Activated CD8-positive, alpha-beta T cell treated with anti-CD3 and anti-CD28 coated beads, Interleukin-2, amount 10 ng/mL, durations not matched to agents 7 days and 5 days (primary cell): ENCODE data around the gene HIPK2. TPM values are rescaled to one million over a fixed set of nuclear protein-coding genes. Genes with fewer than 3 reads are reported as not detected.

Experiments
- ATAC-seq: fragments of 150-1000 bp; cut with Tn5 transposase; one replicate; pipeline ENCODE4 v1.10.0; 2021; ENCODE audit warnings: moderate library complexity
- CTCF ChIA-PET: fragments of 350-600 bp; sonication (Branson Sonifier 250); formaldehyde crosslinking; loops from one replicate; lab custom pipeline; 2021; ENCODE audit warnings: antibody characterized with exemption; lab: Charles Lee
- POLR2A ChIA-PET: fragments of 350-600 bp; sonication (Branson Sonifier 250); formaldehyde crosslinking; loops from one replicate; lab custom pipeline; 2021; ENCODE audit warnings: antibody characterized with exemption; lab: Charles Lee
- DNase-seq: peaks from one replicate; pipeline ENCODE4 v3.0.0-alpha.2; 2020
- H3K27ac Mint-ChIP-seq: one replicate; pipeline ENCODE4 v1.8.0; 2021; ENCODE audit warnings: mild to moderate bottlenecking, mixed read lengths
- H3K27me3 Mint-ChIP-seq: one replicate; pipeline ENCODE4 v1.8.0; 2021; ENCODE audit warnings: low read depth, mixed read lengths
- H3K36me3 Mint-ChIP-seq: one replicate; pipeline ENCODE4 v1.8.0; 2021; ENCODE audit warnings: low read depth, mixed read lengths
- H3K4me1 Mint-ChIP-seq: one replicate; pipeline ENCODE4 v1.8.0; 2021; ENCODE audit warnings: low read depth, mixed read lengths
- H3K4me3 Mint-ChIP-seq: one replicate; pipeline ENCODE4 v1.8.0; 2021; ENCODE audit warnings: mild to moderate bottlenecking, mixed read lengths
- H3K9me3 Mint-ChIP-seq: one replicate; pipeline ENCODE4 v1.8.0; 2022; ENCODE audit warnings: mixed read lengths; ENCODE audit not compliant: insufficient read depth
- total RNA-seq, 2 experiments: library from RNA; stranded (reverse); gene quantifications; one replicate each; pipeline ENCODE4 v1.2.3, GENCODE V29; 2021

Gene HIPK2
- total RNA-seq, 2 experiments from 2014 or later, result 17.0 to 17.2 TPM

DNA sequence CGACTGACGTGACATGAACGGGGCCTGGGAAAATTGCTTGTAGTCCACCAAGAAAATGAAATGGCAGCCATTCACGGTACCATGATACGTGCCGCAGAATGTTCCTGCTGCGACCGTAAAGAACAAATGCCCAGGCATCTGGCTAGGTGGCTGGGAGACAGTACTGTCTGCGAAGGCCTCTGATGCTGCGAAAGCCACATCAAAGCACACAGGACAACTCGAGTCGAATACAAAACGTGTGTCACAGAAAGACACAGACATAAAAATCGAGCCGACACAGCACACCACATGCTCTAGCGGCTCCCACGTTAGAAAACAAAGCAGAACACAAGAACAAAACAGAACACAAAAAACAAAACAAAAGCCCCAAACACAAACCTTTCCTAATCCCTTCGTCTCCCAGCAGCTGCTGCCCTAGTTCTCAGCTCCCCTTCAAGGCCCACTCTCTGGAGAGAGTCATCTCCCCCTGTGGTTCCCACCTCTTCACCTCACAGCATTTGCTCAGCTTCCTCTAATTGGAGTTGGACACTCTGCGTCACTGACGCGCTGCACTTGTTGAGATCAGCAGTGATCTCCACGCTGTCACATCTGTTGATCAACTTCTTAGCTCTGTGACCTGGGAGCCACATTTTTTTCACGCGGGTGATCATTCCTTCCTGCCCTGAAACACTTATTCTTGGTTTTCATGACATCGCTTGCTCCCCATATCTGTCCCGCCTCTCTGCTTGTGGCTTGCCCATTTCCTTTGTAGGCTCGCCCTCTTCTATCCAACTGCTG, 142.1 kb downstream of the HIPK2 start:
- Mint-ChIP-seq H3K27me3 (no peaks in the 10 kb centered on the region), H3K4me3 (peak overlapping the region; percentile 45), H3K27ac (peak overlapping the region; percentile 87), H3K36me3 (peaks cover 24% of the 10 kb centered on the region), H3K4me1 (peaks cover 32% of the 10 kb centered on the region), H3K9me3 (no peaks in the 10 kb centered on the region)
- POLR2A ChIA-PET, result no interaction called here
- CTCF ChIA-PET, result interaction anchor here (0.7 to 2.8 kb wide), 5 partner anchors 8 to 34 kb away, joined by 3 to 34 read pairs (median 4); no protein-coding TSS in a partner anchor
- ATAC-seq (peak; percentile 83), DNase-seq (peak; percentile 67)

DNA sequence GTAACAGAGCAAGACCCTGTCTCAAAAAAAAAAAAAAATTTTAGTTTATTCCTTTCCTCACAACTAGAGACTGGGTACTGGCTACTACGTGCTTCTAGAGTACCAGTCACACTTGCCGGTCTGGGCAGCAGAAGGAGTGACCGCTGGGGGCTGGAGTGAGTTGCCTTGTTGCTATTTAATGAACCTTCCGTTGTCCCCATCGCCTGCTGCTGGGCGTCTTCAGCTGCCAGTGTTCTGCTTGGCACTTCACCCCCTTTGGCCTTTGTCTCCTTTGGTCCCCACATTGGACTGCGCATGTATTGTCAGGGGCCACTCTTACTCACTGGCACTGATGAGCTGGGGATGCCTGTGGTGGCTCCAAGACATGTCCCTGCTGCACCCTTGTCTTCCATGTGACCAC, 143.7 kb downstream of the HIPK2 start:
- Mint-ChIP-seq H3K4me1 (peaks cover 41% of the 10 kb centered on the region), H3K27ac (no peak overlapping the region), H3K4me3 (no peak overlapping the region), H3K36me3 (peaks cover 34% of the 10 kb centered on the region), H3K9me3 (no peaks in the 10 kb centered on the region), H3K27me3 (no peaks in the 10 kb centered on the region)
- ChIA-PET CTCF (no interaction called here), POLR2A (no interaction called here)
- DNase-seq, result no peak
- ATAC-seq, result no peak

DNA sequence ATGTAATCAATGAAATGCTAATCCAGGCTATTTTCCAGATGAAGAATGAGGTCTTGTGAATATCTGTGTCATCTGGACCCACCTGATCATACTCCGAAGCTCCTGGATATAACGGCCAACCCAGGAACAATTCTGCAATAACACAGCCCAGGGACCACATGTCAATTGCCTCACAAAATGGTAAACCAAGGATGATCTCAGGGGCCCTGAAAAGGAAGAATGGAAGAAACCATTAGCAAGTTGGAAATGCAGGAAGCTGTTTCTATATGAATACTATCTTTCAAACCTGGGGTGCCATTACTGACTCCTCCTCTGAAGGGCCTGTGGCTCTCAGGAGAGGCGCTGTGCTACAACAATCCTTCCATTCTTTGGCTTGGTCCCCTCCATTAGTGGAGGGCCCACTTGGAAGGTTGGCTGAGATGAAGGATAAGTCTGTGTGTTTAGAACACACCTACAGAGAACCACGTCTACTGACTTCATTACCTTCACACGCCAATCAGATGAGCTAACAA, 146.2 kb downstream of the HIPK2 start:
- CTCF ChIA-PET, result interaction anchor here (0.9 to 6.5 kb wide), 7 partner anchors 10 to 696 kb away, joined by 3 to 56 read pairs (median 9); no protein-coding TSS in a partner anchor
- DNase-seq (no peak), ATAC-seq (no peak)
- Mint-ChIP-seq H3K27me3 (no peaks in the 10 kb centered on the region), H3K27ac (no peak overlapping the region), H3K9me3 (no peaks in the 10 kb centered on the region), H3K36me3 (peaks cover 47% of the 10 kb centered on the region), H3K4me3 (no peak overlapping the region), H3K4me1 (peaks cover 57% of the 10 kb centered on the region)
- POLR2A ChIA-PET, result no interaction called here

DNA sequence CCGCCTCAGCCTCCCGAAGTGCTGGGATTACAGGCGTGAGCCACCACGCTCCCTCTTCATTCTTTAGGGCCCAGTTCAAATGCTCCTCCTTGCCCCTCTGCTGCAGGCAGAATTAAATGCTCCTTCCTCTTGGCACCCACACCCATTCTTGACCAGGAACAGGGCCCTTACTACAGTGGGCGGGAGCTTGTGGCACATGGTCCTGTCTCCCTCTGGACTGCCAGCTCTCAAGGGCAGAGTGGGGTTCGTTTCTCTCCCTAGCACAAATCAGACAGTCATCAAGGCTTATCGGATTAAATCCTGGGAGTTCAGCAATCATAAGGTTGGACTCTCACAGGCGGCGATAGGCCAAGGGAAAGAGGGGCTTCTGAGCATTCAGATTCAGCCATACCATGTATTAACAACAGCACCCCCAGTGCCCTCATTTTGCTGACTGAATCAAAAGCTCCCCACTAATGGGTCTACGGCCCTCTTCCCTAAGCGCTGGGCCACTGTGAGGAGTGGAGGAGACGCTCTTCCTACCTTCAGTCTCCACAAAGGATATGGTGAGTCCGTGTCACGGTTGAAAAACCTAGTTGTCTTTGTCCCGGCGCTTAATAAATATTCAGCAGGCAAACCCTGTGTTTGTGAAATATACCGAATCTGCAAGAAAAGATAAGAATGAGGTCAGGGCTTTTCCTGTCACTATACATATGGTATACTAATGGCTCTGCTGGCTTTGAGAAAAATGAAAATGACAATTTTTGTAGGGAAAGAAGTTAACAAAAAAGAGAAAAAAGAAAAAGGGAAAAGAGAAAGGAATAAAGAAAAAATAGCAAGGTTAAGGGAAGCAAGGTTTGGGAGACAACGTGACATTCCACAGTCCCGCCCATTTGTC, 146.9 kb downstream of the HIPK2 start:
- POLR2A ChIA-PET, result no interaction called here
- CTCF ChIA-PET, result interaction anchor here (0.9 to 6.5 kb wide), 5 partner anchors 11 to 697 kb away, joined by 3 to 56 read pairs (median 9); no protein-coding TSS in a partner anchor
- Mint-ChIP-seq H3K27me3 (no peaks in the 10 kb centered on the region), H3K4me1 (peaks cover 57% of the 10 kb centered on the region), H3K9me3 (no peaks in the 10 kb centered on the region), H3K4me3 (no peak overlapping the region), H3K36me3 (peaks cover 47% of the 10 kb centered on the region), H3K27ac (peak overlapping the region; percentile 72)
- DNase-seq, result no peak
- no peak for ATAC-seq

DNA sequence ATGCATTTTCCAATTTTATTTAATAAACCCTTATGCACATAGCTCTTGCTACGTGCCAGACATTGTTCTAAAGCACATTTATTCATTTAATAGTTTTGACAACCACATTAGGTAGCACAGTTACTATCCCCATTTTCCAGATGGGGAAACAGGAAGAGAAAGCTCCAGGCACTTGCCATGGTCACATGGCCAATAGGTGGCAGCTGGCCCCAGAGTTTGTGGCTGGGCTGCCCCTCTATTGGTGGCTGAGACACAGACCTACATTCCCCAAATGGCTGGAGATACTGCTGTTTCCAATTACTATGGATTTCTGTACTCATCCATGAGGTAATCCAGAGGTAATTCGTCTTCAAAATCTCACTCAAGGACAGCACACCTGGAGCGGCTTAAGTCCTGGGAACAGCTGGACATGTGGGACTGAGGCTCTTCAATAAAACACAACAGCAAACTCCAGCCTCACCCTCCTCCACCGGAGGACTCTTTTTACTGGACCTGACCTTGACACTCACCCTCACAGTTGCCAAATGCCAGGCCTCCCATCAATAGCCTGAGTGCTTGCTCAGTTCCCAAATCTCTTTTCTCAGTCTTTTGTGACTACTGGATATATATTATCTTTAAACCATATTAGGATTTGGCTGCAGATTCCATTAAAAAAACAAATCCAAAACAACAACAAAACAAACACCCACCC, 148.3 kb downstream of the HIPK2 start:
- ATAC-seq (no peak), DNase-seq (no peak)
- POLR2A ChIA-PET, result no interaction called here
- no peak overlapping the region for H3K4me3 Mint-ChIP-seq
- no peaks in the 10 kb centered on the region for H3K9me3 Mint-ChIP-seq
- no peak overlapping the region for H3K27ac Mint-ChIP-seq
- H3K4me1 Mint-ChIP-seq, result peaks cover 61% of the 10 kb centered on the region
- no peaks in the 10 kb centered on the region for H3K27me3 Mint-ChIP-seq
- CTCF ChIA-PET, result interaction anchor here (1.1 to 6.5 kb wide), 2 partner anchors 11 to 195 kb away, joined by 4 to 56 read pairs; no protein-coding TSS in a partner anchor
- peaks cover 51% of the 10 kb centered on the region for H3K36me3 Mint-ChIP-seq

DNA sequence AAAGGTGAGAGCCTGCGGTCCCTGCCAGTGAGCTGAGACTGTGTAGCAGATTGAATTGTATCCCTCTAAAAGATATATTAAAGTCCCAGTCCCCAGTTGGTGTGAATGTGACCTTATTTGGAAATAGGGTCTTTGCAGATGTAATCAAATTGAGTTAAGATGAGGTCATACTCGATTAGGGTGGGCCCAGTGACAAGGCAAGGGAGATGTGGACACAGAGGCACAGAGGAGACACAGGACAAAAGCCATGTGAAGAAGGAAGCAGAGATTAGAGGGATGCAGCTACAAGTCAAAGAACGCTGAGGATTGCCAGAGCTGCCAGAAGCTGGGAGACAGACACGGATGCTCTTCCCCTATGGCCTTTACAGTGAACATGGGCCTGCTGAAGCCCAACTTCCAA, 150.0 kb downstream of the HIPK2 start:
- POLR2A ChIA-PET, result no interaction called here
- peaks cover 67% of the 10 kb centered on the region for H3K4me1 Mint-ChIP-seq

DNA sequence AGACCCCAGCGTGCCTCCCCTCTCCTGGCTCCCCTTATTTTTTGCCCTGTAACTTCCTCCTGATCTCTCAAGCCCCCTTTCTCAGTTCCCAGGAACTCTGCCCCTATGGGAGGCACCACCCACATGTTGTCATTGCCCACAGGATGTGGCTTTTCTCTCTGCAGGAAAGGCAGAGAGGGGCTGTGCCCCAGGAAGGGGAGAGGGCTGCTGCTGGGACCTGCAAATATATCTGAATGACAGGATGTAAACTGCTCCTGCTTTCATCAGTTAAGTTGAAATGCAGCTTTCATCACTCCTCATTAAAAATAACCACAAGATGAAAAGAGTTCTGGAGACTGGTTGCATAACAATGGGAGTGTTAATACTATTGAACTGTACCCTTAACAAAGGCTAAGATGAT, 151.0 kb downstream of the HIPK2 start:
- H3K9me3 Mint-ChIP-seq, result no peaks in the 10 kb centered on the region
- ChIA-PET CTCF (interaction anchor here (1.2 to 2.1 kb wide), 4 partner anchors 9 to 25 kb away, joined by 3 to 7 read pairs (median 4); no protein-coding TSS in a partner anchor), POLR2A (no interaction called here)
- peak; percentile 63 for ATAC-seq
- H3K4me1 Mint-ChIP-seq, result peaks cover 69% of the 10 kb centered on the region
- peak overlapping the region; percentile 13 for H3K4me3 Mint-ChIP-seq
- H3K27me3 Mint-ChIP-seq, result no peaks in the 10 kb centered on the region
- DNase-seq, result peak; percentile 61
- peaks cover 59% of the 10 kb centered on the region for H3K36me3 Mint-ChIP-seq
- peak overlapping the region; percentile 89 for H3K27ac Mint-ChIP-seq

More for the DNA sequence above, 150.0 kb downstream of the HIPK2 start:
- Mint-ChIP-seq H3K27me3 (no peaks in the 10 kb centered on the region), H3K27ac (peak overlapping the region; percentile 89), H3K9me3 (no peaks in the 10 kb centered on the region), H3K4me3 (no peak overlapping the region), H3K36me3 (peaks cover 59% of the 10 kb centered on the region)
- ATAC-seq (no peak), DNase-seq (no peak)
- CTCF ChIA-PET, result interaction anchor here (1.1 to 6.5 kb wide), 5 partner anchors 8 to 128 kb away, joined by 4 to 56 read pairs (median 6); no protein-coding TSS in a partner anchor

DNA sequence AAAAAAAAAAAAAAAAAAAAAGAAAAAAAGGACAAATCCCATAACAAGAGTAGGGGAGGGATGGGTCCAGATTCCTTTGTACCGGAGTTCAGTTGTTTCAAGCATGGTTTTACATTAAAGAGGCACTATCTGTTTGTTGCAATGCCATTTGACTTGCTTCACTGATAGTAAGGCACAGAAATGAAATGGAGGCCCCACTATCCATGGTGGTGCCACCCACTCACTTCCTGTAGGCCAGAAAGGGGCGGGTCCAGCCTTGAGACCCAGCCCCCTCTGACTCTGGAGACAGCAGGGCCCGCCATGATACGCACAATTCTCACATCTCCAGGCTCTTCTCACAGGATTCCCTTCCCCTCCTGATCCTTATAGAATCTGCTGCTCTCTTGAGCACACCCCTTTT, 154.3 kb downstream of the HIPK2 start:
- Mint-ChIP-seq H3K36me3 (peaks cover 33% of the 10 kb centered on the region), H3K27ac (no peak overlapping the region), H3K4me1 (peaks cover 58% of the 10 kb centered on the region), H3K27me3 (no peaks in the 10 kb centered on the region), H3K4me3 (no peak overlapping the region), H3K9me3 (no peaks in the 10 kb centered on the region)
- ATAC-seq, result no peak
- ChIA-PET CTCF (interaction anchor here (1.3 to 1.5 kb wide), 2 partner anchors 189 to 318 kb away, joined by 3 to 4 read pairs; no protein-coding TSS in a partner anchor), POLR2A (no interaction called here)
- DNase-seq, result no peak

DNA sequence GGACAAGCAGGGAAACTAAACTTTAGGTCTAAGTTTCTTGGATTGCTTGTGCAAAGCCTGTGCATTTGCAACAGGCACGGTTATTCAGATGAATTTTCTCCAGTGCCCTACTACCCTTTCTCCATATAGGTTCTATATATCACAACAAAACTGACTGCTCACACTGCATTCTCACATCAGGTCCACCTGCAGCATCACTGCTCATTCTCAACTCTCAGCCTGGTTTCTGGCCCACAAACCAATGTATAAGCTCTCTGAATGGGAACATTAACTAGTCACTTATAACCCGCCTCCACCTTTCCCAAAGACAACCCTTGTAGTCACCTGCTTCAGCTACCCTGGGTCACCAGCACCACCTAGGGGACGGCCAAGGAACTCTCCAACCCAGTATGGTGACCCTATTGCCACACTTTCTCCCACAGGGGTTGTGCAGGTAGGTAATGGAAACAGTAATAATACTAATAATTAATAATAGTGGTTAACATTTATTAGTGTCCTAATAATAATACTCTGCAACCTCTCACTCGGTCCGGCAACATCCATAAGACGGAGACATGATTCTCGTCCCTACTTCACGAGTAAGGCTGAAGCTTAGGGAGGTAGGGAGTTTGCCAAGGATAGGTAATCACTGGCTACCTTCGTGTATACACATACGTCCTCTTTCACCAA, 157.0 kb downstream of the HIPK2 start:
- Mint-ChIP-seq H3K4me3 (no peak overlapping the region), H3K9me3 (no peaks in the 10 kb centered on the region), H3K27ac (no peak overlapping the region), H3K36me3 (peaks cover 16% of the 10 kb centered on the region), H3K27me3 (no peaks in the 10 kb centered on the region), H3K4me1 (peaks cover 31% of the 10 kb centered on the region)
- peak; percentile 72 for DNase-seq
- ChIA-PET CTCF (interaction anchor here (0.6 to 6.5 kb wide), 20 partner anchors 8 to 381 kb away, joined by 3 to 78 read pairs (median 4); no protein-coding TSS in a partner anchor), POLR2A (no interaction called here)
- peak; percentile 78 for ATAC-seq

DNA sequence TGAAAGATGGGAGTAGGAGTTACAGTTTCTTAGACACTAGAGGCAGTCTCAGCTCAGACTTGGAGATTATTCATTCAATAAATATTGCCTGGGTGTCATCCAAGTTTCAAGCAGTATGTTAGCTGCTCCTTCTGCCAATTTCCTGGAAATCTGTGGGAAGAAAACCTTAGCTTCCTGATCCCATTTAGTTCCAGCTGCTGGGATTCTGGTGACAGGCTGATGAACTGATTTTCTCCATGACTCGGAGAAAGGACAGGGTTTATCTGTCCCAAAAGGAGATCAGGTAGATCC, 158.5 kb downstream of the HIPK2 start:
- DNase-seq (no peak), ATAC-seq (no peak)
- peaks cover 16% of the 10 kb centered on the region for H3K4me1 Mint-ChIP-seq
- ChIA-PET CTCF (interaction anchor here (0.9 to 6.5 kb wide), 20 partner anchors 11 to 382 kb away, joined by 3 to 78 read pairs (median 5); no protein-coding TSS in a partner anchor), POLR2A (no interaction called here)
- no peak overlapping the region for H3K4me3 Mint-ChIP-seq
- H3K27ac Mint-ChIP-seq, result no peak overlapping the region
- H3K9me3 Mint-ChIP-seq, result no peaks in the 10 kb centered on the region
- no peaks in the 10 kb centered on the region for H3K27me3 Mint-ChIP-seq
- peaks cover 8% of the 10 kb centered on the region for H3K36me3 Mint-ChIP-seq
